UCSD-AML1 (cell line): ENCODE data around the gene GOLGA2.

Experiments
- DNase-seq: peaks from one replicate; lab custom pipeline; 2025; ENCODE audit not compliant: unreplicated experiment; lab: John Stamatoyannopoulos, UW

GOLGA2 gene

GRCh38 chr9:128296340-128297220, 20.8 kb upstream of the GOLGA2 start:
- no peak for DNase-seq

- DNase-seq, result no peak
Measured at GRCh38 chr9:128294142-128294541, 18.3 kb upstream of the GOLGA2 start.

GRCh38 chr9:128293091-128293490, 17.3 kb upstream of the GOLGA2 start:
- no peak for DNase-seq

GRCh38 chr9:128292009-128292408, 16.2 kb upstream of the GOLGA2 start:
- no peak for DNase-seq

GRCh38 chr9:128288273-128289004, 12.6 kb upstream of the GOLGA2 start:
- DNase-seq, result no peak

GRCh38 chr9:128286440-128286839, 10.6 kb upstream of the GOLGA2 start:
- DNase-seq, result no peak

GRCh38 chr9:128285033-128285784, 9.4 kb upstream of the GOLGA2 start:
- DNase-seq, result no peak

GRCh38 chr9:128282500-128282899, 6.7 kb upstream of the GOLGA2 start:
- peak; percentile 27 for DNase-seq

GRCh38 chr9:128280084-128280622, 4.3 kb upstream of the GOLGA2 start:
- DNase-seq, result no peak

- DNase-seq, result peak; percentile 51
Measured at GRCh38 chr9:128279088-128280073, 3.6 kb upstream of the GOLGA2 start.

- no peak for DNase-seq
Measured at GRCh38 chr9:128276574-128277270, 915 bp upstream of the GOLGA2 start.

GRCh38 chr9:128276008-128276573, 284 bp upstream of the GOLGA2 start, which contains the start of gene SWI5:
TSS of gene SWI5 (plus strand) at chr9:128276276.
- peak; percentile 100 for DNase-seq

GRCh38 chr9:128274245-128274644, 1.6 kb downstream of the GOLGA2 start:
- DNase-seq, result no peak

- DNase-seq, result no peak
Measured at GRCh38 chr9:128271512-128271911, 4.3 kb downstream of the GOLGA2 start.

GRCh38 chr9:128271112-128271511, 4.7 kb downstream of the GOLGA2 start:
- DNase-seq, result no peak

- DNase-seq, result no peak
Measured at GRCh38 chr9:128266868-128267590, 8.8 kb downstream of the GOLGA2 start.

GRCh38 chr9:128265348-128265847, 10.4 kb downstream of the GOLGA2 start:
- no peak for DNase-seq

- DNase-seq, result no peak
Measured at GRCh38 chr9:128262687-128263086, 13.1 kb downstream of the GOLGA2 start.
